Adrenal gland (tissue), 19 donors: ENCODE results near the gene TM4SF20. TPM values are rescaled to one million over a fixed set of nuclear protein-coding genes. Genes with fewer than 3 reads are reported as not detected.

ENCODE experiments used
- DNase-seq, 7 donors: peaks; one replicate each; pipeline ENCODE4 v3.0.0-alpha.2; 2019 to 2020
- H3K27ac ChIP-seq, 5 donors: fragments of 200-600 bp; sonication (generic) in 4 of 5; 1 replicate in 3 of 5; 2 replicates in 2 of 5; pipeline versions ENCODE4 v1.5.1 to v1.8.0; 2016 to 2020; ENCODE audit warnings: mild to moderate bottlenecking in 1 of 5
- H3K27me3 ChIP-seq: fragments of 200-600 bp; 2 replicates; pipeline ENCODE4 v1.8.0; 2021
- H3K36me3 ChIP-seq, 2 donors: fragments of 200-600 bp; replicated peaks in 1 of 2; 1 replicate in 1 of 2; 2 replicates in 1 of 2; pipeline versions ENCODE4 v1.5.1 to v1.8.0; 2018 to 2022
- H3K4me1 ChIP-seq, 2 donors: fragments of 200-600 bp; replicated peaks in 1 of 2; 1 replicate in 1 of 2; 2 replicates in 1 of 2; pipeline versions ENCODE4 v1.5.1 to v1.8.0; 2018 to 2021
- H3K4me3 ChIP-seq, 4 donors: fragments of 200-600 bp; sonication (generic) in 3 of 4; one replicate each; pipeline ENCODE4 v1.5.1; 2016 to 2018
- H3K9me3 ChIP-seq, 3 donors: fragments of 200-600 bp; sonication (generic) in 1 of 3; replicated peaks in 1 of 3; 1 replicate in 2 of 3; 2 replicates in 1 of 3; pipeline versions ENCODE4 v1.5.1 to v1.8.0; 2016 to 2021
- POLR2A ChIP-seq, 2 donors: fragments of 450-650 bp; IDR thresholded peaks; one replicate each; pipeline ENCODE4 v1.6.1; 2017; ENCODE audit warnings: antibody characterized with exemption in 2 of 2, mild to moderate bottlenecking in 2 of 2, moderate library complexity in 1 of 2
- WGBS, 4 donors: extraction: QIAGEN DNeasy Blood & Tissue Kit in 2 of 4; methylation state at CpG; one replicate each; pipeline versions ENCODE4 v1.1.5 to v1.1.7; 2013 to 2017; 5-methylcytosine and 5-hydroxymethylcytosine counted together
- intact Hi-C, 2 donors: fragments of 100-400 bp; cut with DNase I; formaldehyde crosslinking; loops; one replicate each; pipeline versions ENCODE4 v1.14.1 to v1.15.0; 2022 to 2023
- long read RNA-seq, 10 donors: library from polyadenylated mRNA in 3 of 10; unstranded in 2 of 10; stranded (forward) in 1 of 10; transcript quantifications; one replicate each; pipeline ENCODE4 v2.0.0 and lab custom pipeline, GENCODE V29; 2021 to 2026
- polyA plus RNA-seq, 3 donors: library from polyadenylated mRNA; stranded (reverse); fragments of 200-250 nt in 2 of 3; fragments of 350-450 nt in 1 of 3; fragmentation: Illumina TruSeq in 1 of 3; extraction: RNeasy Lipid Tissue Mini Kit (QIAGEN cat#74804) in 1 of 3; gene quantifications; one replicate each; pipeline ENCODE4 v1.2.3, GENCODE V29; 2013 to 2014
- total RNA-seq, 9 donors: library from RNA; depleted of rRNA in 4 of 9; stranded (reverse); fragments of >200 nt in 4 of 9; fragments of 120-200 nt in 1 of 9; fragmentation: NEBNext Ultra II Directional in 1 of 9; extraction: Animal tissue kit (Norgen Biotek cat#: 25700) in 1 of 9; gene quantifications; one replicate each; pipeline versions ENCODE4 v1.1.0 to v1.2.4, GENCODE V29; 2013 to 2023
- TF ChIP-seq, protein P1 (sequence below), 6 experiments: fragments of 450-650 bp in 4 of 6; fragments of 200-600 bp in 2 of 6; sonication (generic) in 1 of 6; IDR thresholded peaks; 1 replicate in 5 of 6; 2 replicates in 1 of 6; pipeline versions ENCODE4 v1.5.1 to v1.8.0; 2016 to 2021; ENCODE audit warnings: antibody characterized with exemption in 6 of 6, mild to moderate bottlenecking in 2 of 6, moderate library complexity in 1 of 6
- donor health status: healthy with polysubstance abuse.
- donor health status: Bipolar disorder and iron deficiency.
- donor health status: DM: yes; HTN: yes; CAD: no.
- donor health status: DM: no; HTN: no; CAD: no.
- donor health status: DM: no; HTN: no; CAD: no.
- donor health status: DM: yes; HTN: yes; CAD: no.

TM4SF20 gene, protein sequence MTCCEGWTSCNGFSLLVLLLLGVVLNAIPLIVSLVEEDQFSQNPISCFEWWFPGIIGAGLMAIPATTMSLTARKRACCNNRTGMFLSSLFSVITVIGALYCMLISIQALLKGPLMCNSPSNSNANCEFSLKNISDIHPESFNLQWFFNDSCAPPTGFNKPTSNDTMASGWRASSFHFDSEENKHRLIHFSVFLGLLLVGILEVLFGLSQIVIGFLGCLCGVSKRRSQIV
- total RNA-seq (under 1 TPM in 1 of 9 donors, not detected in 8; 0.14 TPM), polyA plus RNA-seq (not detected)
- long read RNA-seq, donor 1 = 0 reads
- long read RNA-seq, donor 2 = 0 reads
- long read RNA-seq, donor 3 = 0 reads
- long read RNA-seq, donor 4 = 0 reads
- long read RNA-seq, donor 5 = 0 reads
- long read RNA-seq, donor 6 = 0 reads
- long read RNA-seq, donor 7 = 0 reads
- long read RNA-seq, donor 8 = 0 reads
- long read RNA-seq, donor 9 = 0 reads
- long read RNA-seq, donor 10 = 0 reads

DNA sequence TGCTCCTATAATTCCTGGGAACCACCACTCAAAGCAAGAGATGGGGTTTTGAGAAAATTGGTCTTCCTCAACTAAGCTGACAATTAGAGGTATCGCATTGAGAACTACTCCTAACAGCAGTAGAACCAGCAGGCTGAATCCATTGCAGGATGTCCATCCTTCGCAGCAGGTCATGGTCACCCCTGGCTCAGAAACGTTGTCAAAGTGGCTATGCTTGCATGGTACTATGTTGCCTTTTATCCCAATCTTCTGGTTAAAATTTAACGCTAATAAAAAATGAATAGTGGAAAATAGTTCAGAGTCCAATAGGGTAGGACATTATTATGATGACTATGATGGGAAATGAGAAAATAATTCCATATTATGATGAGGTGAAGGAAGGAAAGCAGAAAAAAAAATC is at the start of gene TM4SF20:
TSS of gene TM4SF20 (minus strand) at position 212 of the 400 bp plus-strand sequence. CDS start at position 174, 38 bp downstream.
- no peak within 1 kb of the TSS for H3K4me3 ChIP-seq
- no peaks in the 10 kb centered on the region for H3K9me3 ChIP-seq
- no peaks in the 10 kb centered on the region for H3K4me1 ChIP-seq
- intact Hi-C loops = no loop called here
- no peaks in the 10 kb centered on the region for H3K36me3 ChIP-seq
- DNase-seq = no peak
- no peak for TF ChIP-seq POLR2A (IDR thresholded peaks at IDR 0.05)
- TF ChIP-seq, protein P1, sequence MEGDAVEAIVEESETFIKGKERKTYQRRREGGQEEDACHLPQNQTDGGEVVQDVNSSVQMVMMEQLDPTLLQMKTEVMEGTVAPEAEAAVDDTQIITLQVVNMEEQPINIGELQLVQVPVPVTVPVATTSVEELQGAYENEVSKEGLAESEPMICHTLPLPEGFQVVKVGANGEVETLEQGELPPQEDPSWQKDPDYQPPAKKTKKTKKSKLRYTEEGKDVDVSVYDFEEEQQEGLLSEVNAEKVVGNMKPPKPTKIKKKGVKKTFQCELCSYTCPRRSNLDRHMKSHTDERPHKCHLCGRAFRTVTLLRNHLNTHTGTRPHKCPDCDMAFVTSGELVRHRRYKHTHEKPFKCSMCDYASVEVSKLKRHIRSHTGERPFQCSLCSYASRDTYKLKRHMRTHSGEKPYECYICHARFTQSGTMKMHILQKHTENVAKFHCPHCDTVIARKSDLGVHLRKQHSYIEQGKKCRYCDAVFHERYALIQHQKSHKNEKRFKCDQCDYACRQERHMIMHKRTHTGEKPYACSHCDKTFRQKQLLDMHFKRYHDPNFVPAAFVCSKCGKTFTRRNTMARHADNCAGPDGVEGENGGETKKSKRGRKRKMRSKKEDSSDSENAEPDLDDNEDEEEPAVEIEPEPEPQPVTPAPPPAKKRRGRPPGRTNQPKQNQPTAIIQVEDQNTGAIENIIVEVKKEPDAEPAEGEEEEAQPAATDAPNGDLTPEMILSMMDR (IDR thresholded peaks at IDR 0.05) = no peak
- 84 to 90% (median 87%) methylated on average over 4 of the region's 4 CpGs for WGBS, 4 donors
- H3K27ac ChIP-seq = no peak within 1 kb of the TSS
- H3K27me3 ChIP-seq = no peaks in the 10 kb centered on the region

DNA sequence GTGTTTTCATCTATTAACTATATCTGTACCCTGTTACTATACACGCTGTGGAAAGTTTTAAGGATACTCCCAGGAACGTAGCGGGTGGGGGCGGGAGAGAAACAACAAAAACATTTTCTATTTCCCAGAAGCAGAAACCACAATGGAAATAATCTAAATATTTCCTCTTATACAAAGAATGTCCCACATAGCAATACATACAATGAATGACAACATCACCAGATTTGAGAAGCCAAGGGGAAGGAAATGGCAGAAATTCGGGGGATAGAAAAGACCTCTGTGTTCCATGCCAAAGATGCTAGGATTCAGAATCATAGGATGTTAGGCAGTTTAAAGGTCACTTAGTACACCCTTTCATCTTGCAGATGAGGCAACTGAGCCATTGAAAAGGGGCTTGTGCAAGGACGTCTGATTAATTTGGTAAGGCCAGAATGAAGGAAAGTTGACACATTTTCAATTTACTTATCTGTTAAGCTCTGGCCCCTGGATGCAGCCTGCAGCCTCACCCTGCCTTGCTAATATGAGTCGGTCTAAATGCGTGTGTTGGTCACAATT is 49.7 kb upstream of the TM4SF20 start:
- DNase-seq = no peak
- Histone ChIP-seq H3K36me3 (no peaks in the 10 kb centered on the region), H3K4me3 (no peak overlapping the region), H3K27me3 (no peaks in the 10 kb centered on the region), H3K9me3 (no peaks in the 10 kb centered on the region), H3K27ac (no peak overlapping the region), H3K4me1 (no peaks in the 10 kb centered on the region)
- TF ChIP-seq, protein P1 (IDR thresholded peaks at IDR 0.05) = no peak
- TF ChIP-seq POLR2A (IDR thresholded peaks at IDR 0.05) = no peak
- intact Hi-C loops = no loop called here
- 77 to 85% (median 82%) methylated on average over 8 of the region's 8 CpGs for WGBS, 4 donors

DNA sequence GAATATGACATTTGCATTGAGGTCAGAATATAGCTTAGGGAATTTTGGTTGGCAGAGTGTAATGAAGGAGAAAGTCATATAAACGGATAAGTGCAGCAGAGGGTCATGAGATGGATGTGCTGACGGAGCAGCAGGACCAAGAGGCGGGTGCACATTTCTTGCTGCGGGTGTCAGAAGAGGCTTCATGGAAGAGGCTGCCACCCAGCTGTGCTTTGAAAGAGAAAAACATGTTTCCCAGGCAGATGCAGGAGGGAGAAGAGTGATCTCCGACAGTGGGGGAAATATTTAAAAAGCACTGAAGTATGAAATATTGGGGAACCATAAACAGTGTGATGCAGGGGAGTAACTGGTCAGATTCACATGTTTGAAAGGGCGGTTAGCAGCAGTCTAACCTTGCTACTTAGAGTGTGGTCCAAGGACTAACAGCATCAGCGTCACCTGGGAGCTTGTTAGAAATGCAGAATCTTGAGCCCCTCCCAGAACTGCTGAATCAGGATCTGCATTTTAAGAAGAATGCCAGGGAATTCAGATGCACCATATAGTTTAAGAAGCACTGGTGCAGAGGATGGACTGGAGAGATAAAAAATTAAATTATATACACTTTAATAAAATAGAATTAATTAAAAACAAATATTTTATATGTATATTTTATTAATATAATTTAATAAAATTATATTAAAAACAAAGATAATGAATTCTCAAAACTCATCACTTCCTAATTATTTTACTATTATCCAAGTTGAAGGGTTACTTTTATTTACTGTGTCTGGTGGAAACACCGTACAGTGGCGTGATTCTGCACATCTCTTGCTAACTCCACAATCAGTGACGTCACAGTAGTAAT is 44.8 kb upstream of the TM4SF20 start:
- H3K36me3 ChIP-seq = no peaks in the 10 kb centered on the region
- intact Hi-C loops = no loop called here
- H3K27ac ChIP-seq = no peak overlapping the region
- no peaks in the 10 kb centered on the region for H3K9me3 ChIP-seq
- no peak for DNase-seq
- TF ChIP-seq, protein P1 (IDR thresholded peaks at IDR 0.05) = no peak
- no peak for TF ChIP-seq POLR2A (IDR thresholded peaks at IDR 0.05)
- H3K4me3 ChIP-seq = no peak overlapping the region
- 75 to 79% (median 76%) methylated on average over 10 of the region's 10 CpGs for WGBS, 4 donors
- H3K4me1 ChIP-seq = no peaks in the 10 kb centered on the region
- H3K27me3 ChIP-seq = no peaks in the 10 kb centered on the region
